ENCODE measurements around the gene CPXM1. TPM values are rescaled to one million over a fixed set of nuclear protein-coding genes. Genes with fewer than 3 reads are reported as not detected.

CPXM1 gene
- total RNA-seq, 1 donor, result under 0.01 TPM

DNA sequence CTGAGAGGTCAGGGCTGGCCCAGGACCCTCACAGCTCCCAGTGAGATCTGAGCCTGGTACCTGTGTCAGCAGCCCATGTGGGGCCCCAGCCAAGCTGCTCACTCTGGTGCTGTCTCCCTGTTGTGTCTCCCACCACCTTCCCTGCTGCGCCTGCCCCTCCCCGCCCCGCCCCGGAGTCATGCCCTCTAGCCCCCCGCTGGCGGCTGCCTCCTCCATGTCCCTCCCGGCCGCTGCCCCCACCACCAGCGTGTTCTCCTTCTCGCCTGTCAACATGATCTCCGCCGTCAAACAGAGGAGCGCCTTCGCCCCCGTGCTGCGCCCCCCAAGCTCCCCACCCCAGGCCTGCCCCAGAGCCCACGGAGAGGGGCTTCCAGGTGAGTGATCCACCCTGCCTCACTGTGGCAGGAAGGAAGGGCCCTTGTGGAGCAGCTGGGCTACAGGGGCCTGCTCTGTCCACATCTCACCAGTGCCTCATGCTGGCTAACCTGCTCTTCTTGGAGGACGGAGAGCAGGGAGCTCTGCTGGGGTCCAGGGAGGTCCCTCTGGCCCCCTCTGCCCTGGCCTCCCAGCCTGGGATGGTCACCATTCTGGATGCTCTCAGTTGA is 44.9 kb downstream of the CPXM1 start:
- Histone ChIP-seq H3K27ac (ENCODE audit: low read depth, low read length) (no peak overlapping the region), H3K27me3 (ENCODE audit: insufficient read depth, low read length) (peaks cover 58% of the 10 kb centered on the region), H3K36me3 (ENCODE audit: insufficient read depth, low read length) (no peaks in the 10 kb centered on the region), H3K4me3 (ENCODE audit: insufficient read depth, low read length) (no peak overlapping the region), H3K4me1 (ENCODE audit: insufficient read depth, low read length) (peaks cover 13% of the 10 kb centered on the region), H2AFZ (ENCODE audit: low read length) (no peak overlapping the region), H4K20me1 (ENCODE audit: insufficient read depth, low read length) (no peaks in the 10 kb centered on the region), H3K4me2 (ENCODE audit: insufficient read depth, low read length) (no peak overlapping the region), H3K79me2 (ENCODE audit: insufficient read depth, low read length) (no peaks in the 10 kb centered on the region), H3K9me3 (ENCODE audit: low read depth, low read length) (no peaks in the 10 kb centered on the region)
- DNase-seq (ENCODE audit: insufficient read length, low spot score, missing footprints), result peak; percentile 73
- TF ChIP-seq, protein P1, sequence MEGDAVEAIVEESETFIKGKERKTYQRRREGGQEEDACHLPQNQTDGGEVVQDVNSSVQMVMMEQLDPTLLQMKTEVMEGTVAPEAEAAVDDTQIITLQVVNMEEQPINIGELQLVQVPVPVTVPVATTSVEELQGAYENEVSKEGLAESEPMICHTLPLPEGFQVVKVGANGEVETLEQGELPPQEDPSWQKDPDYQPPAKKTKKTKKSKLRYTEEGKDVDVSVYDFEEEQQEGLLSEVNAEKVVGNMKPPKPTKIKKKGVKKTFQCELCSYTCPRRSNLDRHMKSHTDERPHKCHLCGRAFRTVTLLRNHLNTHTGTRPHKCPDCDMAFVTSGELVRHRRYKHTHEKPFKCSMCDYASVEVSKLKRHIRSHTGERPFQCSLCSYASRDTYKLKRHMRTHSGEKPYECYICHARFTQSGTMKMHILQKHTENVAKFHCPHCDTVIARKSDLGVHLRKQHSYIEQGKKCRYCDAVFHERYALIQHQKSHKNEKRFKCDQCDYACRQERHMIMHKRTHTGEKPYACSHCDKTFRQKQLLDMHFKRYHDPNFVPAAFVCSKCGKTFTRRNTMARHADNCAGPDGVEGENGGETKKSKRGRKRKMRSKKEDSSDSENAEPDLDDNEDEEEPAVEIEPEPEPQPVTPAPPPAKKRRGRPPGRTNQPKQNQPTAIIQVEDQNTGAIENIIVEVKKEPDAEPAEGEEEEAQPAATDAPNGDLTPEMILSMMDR (IDR thresholded peaks at IDR 0.05; ENCODE audit: extremely low read depth, low read depth, low read length), result no peak

DNA sequence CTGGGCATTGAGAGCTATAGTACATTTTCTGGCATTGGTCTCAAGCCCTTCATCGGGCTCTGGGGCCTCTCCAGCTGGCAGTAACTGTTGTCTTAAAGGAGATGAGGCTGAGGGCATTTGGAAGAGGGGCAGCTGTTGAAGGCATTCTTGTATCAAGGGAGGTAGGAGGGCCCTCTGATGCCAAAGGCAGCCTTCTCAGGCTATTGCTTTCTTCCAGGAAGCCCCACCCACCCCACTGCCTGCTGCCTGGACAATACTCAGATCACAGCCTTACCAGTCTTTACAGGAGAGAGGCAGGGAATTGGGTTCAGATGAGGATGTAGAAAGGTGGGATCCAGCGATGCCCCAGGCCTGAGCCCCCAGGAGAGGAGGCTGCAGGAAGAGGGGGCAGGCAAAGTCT is 46.0 kb downstream of the CPXM1 start:
- DNase-seq (ENCODE audit: insufficient read length, low spot score, missing footprints), result peak; percentile 75
- Histone ChIP-seq H3K4me2 (ENCODE audit: insufficient read depth, low read length) (no peak overlapping the region), H3K27ac (ENCODE audit: low read depth, low read length) (no peak overlapping the region), H4K20me1 (ENCODE audit: insufficient read depth, low read length) (no peaks in the 10 kb centered on the region), H3K4me1 (ENCODE audit: insufficient read depth, low read length) (peaks cover 13% of the 10 kb centered on the region), H2AFZ (ENCODE audit: low read length) (no peak overlapping the region), H3K36me3 (ENCODE audit: insufficient read depth, low read length) (no peaks in the 10 kb centered on the region), H3K79me2 (ENCODE audit: insufficient read depth, low read length) (no peaks in the 10 kb centered on the region), H3K9me3 (ENCODE audit: low read depth, low read length) (no peaks in the 10 kb centered on the region), H3K4me3 (ENCODE audit: insufficient read depth, low read length) (no peak overlapping the region), H3K27me3 (ENCODE audit: insufficient read depth, low read length) (peaks cover 66% of the 10 kb centered on the region)
- TF ChIP-seq, protein P1 (IDR thresholded peaks at IDR 0.05; ENCODE audit: extremely low read depth, low read depth, low read length), result no peak

DNA sequence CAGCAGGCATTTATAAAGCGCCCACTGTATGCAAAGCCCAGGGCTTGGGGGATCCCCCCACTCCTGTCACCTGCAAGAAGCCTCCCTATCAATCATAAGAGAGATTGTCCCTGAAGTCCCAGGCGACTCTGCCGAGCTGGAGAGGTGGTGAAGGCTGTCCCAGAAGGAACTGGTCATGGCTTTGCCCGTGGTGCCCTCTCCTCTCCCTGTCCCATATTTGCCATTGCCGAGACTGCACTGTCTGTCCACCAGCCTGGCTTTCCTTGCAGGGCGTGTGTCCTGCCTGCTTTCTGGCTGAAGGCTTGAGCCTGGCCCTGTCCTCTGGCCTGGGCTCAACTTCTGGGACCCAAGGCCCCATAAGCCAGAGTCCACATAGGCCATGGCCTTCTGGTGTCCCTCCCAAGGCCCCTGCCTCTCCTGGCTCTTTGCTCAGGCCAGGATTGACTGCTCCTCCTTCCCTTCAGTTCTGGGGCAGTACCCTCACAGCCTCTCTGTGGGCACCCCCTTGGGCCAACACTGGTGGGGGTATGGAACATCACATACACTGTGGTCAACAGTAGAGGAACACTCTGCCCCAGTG is 46.9 kb downstream of the CPXM1 start:
- Histone ChIP-seq H3K79me2 (ENCODE audit: insufficient read depth, low read length) (no peaks in the 10 kb centered on the region), H3K4me3 (ENCODE audit: insufficient read depth, low read length) (no peak overlapping the region), H3K27ac (ENCODE audit: low read depth, low read length) (no peak overlapping the region), H3K4me2 (ENCODE audit: insufficient read depth, low read length) (no peak overlapping the region), H3K9me3 (ENCODE audit: low read depth, low read length) (no peaks in the 10 kb centered on the region), H2AFZ (ENCODE audit: low read length) (no peak overlapping the region), H3K4me1 (ENCODE audit: insufficient read depth, low read length) (peaks cover 13% of the 10 kb centered on the region), H4K20me1 (ENCODE audit: insufficient read depth, low read length) (no peaks in the 10 kb centered on the region), H3K27me3 (ENCODE audit: insufficient read depth, low read length) (peaks cover 63% of the 10 kb centered on the region), H3K36me3 (ENCODE audit: insufficient read depth, low read length) (no peaks in the 10 kb centered on the region)
- TF ChIP-seq, protein P1 (IDR thresholded peaks at IDR 0.05; ENCODE audit: extremely low read depth, low read depth, low read length), result no peak
- DNase-seq (ENCODE audit: insufficient read length, low spot score, missing footprints), result peak; percentile 78

DNA sequence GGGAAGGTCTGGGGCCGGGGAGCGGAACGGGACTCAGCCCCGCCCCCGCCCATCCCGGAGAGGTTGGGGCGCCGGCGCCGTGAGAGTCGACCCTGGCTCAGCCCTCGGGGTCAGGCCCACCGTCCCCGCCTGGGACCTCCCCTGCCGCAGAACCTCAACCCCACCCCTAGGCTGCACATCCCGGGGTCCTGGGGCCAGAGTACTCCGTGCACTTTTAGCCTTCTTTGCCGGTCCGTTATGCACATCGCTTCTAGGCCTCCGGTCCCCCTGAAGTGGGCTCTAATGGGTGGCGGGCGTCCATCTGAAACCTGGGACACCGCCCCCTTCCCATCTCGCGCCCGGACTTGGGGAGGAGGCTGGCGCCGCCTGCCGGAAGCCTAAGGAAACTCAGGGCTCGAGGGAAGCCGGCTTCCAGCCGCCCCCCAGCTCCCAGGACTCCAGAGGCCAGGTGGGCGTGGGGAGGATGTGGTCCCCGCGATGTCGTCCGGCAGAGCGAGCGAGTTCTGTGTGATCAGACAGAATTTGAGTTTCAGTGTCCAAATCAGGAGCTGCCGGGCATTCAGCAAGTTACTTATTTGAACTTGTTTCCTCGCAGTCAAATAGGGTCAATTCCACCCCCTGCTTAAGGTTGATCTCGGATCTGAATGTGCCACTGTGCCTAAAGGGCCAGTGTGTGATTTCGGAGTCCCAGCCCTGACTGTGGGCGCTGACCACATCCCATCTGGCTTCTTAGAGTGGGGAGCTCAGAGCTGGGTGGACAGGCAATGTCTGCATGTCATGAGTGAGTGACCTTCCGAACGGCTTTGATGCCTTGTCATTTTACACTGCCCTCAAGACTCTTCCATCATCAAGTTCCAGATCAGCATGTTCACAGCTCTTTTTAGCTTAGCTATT is 47.6 kb downstream of the CPXM1 start:
- Histone ChIP-seq H3K36me3 (ENCODE audit: insufficient read depth, low read length) (no peaks in the 10 kb centered on the region), H3K9me3 (ENCODE audit: low read depth, low read length) (no peaks in the 10 kb centered on the region), H3K4me1 (ENCODE audit: insufficient read depth, low read length) (peaks cover 13% of the 10 kb centered on the region), H3K4me2 (ENCODE audit: insufficient read depth, low read length) (peak overlapping the region; percentile 78), H2AFZ (ENCODE audit: low read length) (peak overlapping the region; percentile 15), H4K20me1 (ENCODE audit: insufficient read depth, low read length) (no peaks in the 10 kb centered on the region), H3K27me3 (ENCODE audit: insufficient read depth, low read length) (peaks cover 63% of the 10 kb centered on the region), H3K4me3 (ENCODE audit: insufficient read depth, low read length) (peak overlapping the region; percentile 64), H3K79me2 (ENCODE audit: insufficient read depth, low read length) (no peaks in the 10 kb centered on the region), H3K27ac (ENCODE audit: low read depth, low read length) (no peak overlapping the region)
- TF ChIP-seq, protein P1 (IDR thresholded peaks at IDR 0.05; ENCODE audit: extremely low read depth, low read depth, low read length), result peak; percentile 66
- peak; percentile 96 for DNase-seq (ENCODE audit: insufficient read length, low spot score, missing footprints)
